Stimulated activated CD4-positive, alpha-beta T cell treated with anti-CD3 and anti-CD28 coated beads, Interleukin-4, amount 100 ng/mL, for 1 hour (primary cell): ENCODE data around the gene TUBG1.
"Not testable (repeated sequence)": the region's sequence is repeated elsewhere in the genome, so short reads cannot be mapped to it uniquely, and the experiment has no call there.

Source experiments
- DNase-seq: peaks from one replicate; pipeline ENCODE4 v3.0.0-alpha.2; 2020

Gene TUBG1

DNA sequence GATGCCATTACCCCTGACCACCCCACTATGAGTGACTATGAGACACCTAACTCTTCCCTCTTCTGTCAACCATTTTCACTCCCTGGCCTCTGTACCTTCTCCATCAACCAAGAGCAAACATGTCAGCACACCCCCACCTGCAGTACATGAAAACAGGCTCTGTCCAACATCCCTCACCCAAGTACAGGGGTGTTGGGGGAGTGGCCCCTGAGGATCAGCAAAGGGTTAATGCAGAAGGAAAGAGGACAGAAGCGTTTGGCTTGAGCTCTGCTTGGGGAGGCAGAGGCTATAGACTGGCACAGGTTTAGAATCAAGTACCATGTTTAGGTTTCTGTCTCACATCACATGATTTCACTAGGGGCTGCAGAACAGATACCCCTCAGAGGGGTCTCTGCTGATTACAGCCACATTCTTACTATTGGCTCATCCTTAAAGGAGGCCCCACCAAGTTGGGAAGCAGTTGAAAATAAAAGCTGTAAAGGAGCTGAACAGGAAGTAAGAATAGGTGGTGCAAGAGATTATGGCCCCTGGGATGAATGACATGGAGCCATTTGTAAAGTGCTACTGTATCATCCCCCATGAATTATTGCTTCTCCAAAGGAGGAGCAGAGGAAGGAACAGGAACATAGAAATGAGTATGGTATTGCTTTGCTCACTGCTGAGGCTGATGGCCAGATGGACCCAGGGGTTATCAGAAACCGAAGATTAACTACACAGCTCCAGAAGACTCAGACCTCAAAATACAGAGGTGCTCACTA, 29.5 kb upstream of the TUBG1 start:
- no peak for DNase-seq

DNA sequence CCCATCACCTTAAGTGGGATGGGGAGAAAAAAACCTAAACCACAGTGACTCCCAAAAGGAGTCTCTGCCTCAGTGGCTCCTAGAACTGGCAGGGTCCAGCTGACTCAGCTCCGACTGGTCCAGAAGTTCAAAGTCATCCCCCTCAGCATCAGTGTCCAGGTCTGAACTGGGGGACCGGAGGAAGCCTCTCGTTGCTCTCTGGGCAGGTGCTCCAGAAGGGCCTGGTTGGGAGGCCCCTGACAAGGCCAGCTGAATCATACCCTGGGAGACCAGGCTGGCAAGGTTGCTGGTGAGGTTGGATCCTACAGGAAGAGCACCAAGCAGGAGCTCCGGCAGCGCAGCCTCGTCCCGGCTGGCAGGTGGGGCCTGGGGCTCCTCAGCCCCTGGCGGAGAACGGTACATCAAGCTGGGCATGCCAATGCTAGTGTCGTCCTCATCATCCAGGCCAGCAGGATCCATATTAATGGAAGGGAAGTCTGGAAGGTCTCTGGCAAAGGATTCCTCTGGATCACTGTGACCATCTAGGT, 27.7 kb upstream of the TUBG1 start:
- no peak for DNase-seq

DNA sequence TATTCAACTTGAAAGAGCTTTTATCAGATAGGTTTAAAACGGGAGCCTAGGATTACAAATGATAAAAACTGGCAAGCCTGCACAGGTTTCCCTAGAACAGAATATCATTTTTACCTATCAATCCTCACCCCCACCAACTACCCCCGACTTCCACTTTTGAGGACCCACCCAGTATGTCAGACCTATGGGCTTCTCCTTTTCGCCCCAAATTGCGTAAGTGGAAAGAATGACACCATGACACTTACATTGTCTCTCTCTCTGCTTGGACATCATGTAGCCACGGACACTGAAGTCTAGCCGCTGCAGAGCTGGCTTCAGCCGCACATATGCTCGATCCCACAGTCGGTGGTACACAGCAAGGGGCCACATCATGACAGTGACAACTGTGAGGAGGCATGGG, 24.6 kb upstream of the TUBG1 start:
- DNase-seq, result no peak

DNA sequence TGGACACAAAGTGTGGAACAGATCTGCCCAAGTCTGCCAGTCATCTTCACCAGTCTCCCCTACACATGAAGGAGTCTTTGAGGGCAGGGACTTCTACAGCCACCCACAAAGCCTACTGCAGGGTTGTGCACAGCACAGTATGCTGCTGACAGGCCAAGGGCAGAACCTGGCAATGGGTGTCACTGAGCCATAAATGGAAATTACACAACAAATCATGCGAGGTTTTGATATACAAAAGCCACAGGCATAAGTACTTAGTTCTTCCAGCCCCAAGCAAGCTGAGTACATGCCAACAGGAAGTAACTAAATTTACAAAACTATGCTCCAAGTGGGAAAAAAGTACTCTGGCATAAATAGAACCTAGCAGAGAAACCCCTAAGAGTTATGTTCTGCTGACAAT, 24.1 kb upstream of the TUBG1 start:
- DNase-seq, result no peak

DNA sequence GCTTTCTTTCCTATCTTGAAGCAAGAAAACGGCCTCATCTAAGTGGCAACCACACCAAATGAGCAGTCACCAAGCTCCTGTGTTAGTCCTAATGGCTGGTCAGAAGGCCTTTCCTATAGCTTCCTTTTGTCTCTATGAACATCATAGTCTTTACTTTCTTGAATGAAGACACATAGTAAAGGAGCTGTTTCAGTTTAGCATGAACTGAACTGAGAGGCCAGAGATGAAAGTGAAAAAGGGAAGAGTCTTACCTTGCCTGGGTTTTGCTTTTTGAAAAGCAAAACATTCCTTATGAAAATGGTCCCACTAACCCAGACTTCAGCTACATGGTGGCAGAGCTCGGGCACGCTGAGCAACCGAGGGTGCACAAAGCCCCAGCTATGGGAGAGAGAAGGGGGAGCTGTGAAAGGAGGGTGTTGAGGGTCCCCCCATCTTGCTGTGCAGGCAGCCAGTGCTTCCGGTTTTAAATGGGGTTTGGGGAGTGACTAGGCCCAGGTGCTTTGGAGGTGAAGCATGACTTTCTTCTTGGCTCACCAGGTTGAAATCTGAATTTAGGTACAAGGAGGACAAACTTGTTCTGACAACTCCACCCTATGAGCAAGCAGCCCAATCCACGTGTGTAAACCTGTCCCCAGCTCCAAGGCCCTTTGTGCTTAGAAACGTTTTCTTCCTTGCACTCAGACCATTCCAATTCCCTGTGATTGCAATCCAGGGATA, 22.8 kb upstream of the TUBG1 start:
- no peak for DNase-seq

DNA sequence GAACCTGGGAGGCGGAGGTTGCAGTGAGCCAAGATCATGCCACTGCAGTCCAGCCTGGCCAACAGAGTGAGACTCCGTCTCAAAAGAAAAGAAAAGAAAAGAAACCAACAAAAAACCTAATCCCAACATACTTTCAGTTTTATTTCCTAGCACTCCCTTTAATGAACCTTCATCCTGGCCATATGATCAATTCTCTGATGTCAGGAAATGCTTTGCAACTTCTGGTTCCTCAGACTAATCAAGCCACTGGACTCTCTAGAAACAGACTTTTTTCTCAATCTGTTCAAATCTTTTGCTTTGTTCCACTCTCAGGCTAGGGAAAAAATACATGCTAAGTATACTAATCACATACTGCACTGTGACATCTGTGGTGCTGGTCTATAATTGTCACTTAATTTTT, 18.6 kb upstream of the TUBG1 start:
- DNase-seq, result no peak

DNA sequence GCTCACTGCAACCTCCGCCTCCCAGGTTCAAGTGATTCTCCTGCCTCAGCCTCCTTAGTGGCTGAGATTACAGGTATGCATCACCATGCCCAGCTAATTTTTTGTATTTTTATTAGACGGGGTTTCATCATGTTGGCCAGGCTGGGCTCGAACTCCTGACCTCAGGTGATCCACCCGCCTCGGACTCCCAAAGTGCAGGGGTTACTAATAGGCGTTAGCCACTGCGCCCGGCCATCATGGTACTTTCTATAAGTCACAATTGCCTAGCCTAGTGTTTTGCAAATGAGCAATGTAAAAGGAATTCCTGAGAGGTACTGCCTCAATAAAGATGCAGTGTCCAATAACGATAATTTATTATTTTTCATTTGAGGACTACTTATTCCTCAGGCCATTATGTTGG, 18.1 kb upstream of the TUBG1 start:
- no peak for DNase-seq

DNA sequence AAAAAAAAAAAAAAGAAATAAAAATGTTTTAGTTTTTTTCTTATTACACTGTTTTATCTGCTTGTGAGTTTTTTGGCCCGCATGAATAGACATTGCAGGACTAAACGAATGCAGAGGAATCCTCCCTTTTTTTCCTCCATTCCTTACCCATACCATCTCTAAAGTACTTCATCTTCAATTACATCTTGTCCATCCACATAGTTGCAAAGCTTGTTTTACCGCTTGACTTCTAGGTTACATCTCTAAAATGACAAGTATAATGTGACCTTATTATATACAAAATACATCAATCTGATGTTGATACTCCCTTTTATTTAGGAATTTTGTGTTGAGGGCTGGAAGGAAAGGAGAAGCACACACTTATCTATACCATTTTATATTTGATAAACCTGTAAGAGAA, 13.1 kb upstream of the TUBG1 start:
- no peak for DNase-seq

DNA sequence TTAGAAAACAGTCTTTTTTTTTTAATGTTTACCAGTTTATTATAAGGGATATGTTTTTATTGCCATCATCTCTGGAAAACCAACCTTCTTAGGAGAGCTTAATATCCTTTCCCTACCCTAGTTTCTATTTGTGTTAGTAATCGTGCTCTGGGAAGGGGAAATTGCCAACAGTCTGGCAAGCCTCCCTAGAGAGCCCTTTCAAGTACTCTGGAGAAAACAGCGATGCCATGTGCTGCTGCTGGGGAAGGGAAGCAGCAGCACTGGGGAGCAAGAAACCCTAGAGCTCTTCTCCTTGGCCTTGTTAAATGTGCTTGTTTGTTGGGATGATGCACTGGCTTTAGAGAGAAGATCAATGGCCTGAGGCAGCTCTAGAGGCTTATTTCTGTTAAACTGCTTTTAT, 10.6 kb upstream of the TUBG1 start:
- DNase-seq, result no peak

DNA sequence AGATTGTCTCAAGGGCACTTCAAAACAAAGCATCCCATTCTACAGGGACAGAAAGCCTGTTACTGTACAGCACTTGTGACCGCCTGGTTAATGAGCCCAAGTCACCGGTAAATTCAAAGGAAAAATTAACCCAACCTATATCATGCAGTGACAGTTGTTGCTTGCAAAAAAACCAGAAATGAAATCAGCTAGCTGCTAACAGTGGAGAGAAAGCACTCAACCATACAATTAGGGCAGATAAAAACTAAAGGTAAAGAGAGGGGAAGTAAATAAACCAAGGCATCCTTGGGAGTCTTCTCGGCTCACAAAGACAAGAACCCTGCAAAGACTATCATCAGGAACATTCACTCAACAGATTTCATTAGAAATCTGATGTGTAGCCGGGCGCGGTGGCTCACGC, 6.2 kb upstream of the TUBG1 start:
- no peak for DNase-seq

DNA sequence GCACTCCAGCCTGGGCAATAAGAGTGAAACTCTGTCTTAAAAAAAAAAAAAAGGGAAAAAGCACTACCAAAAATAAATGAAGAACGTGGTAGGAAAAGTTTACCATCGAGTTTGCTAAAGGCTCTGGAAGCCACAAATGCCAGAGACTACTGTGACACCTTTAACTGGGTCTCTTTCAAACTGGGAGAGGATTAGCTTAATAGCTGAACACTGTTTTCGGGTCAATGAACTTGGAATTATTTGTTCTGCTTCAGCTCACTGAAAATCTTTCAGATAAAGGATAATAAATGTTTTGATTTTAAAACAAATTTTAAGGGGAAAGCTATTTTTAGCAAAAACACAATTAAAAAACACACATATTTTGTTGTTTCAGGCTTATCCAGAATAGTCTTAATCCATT, 1.7 kb upstream of the TUBG1 start:
- no peak for DNase-seq

DNA sequence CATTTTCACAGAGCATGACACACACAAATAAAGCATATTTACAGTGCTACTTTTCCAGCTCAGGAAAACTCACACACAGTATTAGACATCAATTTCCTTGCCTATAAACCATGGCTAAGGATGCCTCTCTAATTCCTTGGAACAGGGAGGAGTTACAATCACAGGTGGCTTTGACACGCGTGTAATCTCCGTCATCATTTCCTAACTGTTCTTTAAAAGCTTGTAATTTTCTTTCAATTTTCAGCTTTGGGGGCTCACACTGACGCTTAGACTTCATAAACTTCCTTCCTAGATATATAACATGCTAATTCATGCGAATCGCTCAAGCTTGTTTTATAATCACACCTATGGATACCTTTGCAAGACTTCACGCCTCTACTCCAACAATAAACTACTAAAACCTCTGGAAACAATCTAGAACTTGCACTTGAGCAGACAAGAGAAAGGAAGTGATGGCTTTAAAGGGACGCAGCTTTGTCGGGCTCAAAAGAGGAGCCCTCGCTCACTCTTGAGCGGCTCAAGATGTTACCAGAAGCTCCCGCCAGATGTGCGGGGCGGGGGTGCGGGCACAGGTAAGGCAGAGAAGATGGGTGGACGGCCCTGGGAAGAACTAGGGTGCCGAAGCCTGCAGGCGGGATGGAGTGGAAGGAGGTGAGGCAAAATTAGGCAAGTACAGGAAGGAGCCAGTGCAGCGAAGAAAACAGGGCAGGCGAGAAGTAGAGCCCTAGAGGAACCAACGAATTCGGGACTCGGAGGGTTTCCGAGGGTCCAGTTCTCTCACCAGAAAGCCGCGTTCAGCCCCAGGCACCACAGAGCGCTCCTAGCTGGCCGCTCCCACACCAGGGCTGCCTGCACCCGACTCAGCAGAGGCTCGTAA, 940 bp upstream of the TUBG1 start:
- DNase-seq, result peak; percentile 17

DNA sequence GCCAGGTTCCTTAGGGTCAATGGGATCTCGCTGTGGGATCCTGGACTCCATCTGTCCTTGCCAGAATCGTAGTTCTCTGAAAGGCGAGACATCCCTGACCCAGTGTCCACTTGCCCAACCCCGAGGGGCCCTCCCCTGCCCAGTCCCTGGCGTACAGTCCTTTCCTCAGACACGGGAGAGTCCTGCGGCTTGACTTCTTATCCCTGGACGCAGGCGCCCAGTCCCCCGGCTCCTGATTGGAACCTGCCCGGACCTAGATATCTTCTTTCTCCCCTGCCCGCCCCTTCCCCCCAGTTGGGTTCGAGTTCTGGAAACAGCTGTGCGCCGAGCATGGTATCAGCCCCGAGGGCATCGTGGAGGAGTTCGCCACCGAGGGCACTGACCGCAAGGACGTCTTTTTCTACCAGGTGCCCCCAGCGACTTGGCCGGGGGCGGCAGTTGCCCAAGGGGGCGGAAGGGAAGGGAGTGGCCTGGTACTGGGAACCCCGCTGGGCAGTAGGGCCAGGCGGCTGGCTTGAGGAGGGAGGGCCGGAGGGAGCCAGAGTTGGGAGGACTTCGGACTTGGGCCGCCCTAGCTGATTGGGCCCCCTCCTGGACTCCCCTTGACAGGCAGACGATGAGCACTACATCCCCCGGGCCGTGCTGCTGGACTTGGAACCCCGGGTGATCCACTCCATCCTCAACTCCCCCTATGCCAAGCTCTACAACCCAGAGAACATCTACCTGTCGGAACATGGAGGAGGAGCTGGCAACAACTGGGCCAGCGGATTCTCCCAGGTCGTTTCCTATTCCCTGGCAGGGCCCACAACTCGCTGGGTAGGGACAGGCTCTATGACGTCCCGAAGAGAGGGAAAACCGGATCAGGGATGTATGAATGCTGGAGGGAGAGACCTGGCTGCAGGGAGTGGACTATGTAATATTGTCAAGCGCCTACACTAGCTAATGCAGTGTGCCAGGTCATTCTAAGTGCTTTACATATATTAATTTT, 625 bp downstream of the TUBG1 start:
- not testable (repeated sequence) for DNase-seq

DNA sequence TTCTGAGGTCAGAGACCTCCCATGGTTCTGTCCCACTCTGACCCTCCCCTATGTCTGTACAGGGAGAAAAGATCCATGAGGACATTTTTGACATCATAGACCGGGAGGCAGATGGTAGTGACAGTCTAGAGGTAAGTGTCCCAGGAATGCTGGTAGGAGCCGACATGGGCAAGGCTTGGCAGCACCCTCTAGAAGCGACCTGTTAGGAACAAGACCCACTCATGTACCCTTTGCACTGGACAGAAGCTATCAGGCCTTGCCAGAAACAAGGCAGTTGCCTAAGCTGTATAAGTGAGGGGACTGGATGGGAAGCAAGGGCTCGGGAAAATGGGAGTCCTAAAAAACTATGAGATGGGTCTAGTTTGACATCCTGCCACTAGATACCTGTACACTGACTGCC, 2.5 kb downstream of the TUBG1 start:
- no peak for DNase-seq

DNA sequence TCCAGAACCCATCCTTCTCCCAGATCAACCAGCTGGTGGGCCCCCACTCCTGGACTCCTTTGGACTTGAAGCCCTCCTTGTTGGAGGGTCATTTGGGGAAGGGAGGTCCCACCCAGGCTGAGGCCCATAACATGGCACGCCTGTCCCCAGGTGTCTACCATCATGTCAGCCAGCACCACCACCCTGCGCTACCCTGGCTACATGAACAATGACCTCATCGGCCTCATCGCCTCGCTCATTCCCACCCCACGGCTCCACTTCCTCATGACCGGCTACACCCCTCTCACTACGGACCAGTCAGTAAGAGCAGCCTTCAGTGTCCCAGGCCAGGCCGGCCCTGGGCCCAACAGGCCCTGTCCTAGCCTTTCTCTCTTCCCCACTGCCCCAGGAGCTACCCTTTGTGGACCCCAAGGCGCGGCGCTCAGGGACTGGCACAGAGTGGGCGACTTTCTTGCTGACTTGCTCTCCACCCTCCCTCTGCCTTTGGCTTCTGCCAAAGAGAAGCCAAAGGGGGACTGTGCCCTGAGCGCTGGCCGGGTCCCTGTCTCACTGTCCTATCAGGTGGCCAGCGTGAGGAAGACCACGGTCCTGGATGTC, 4.3 kb downstream of the TUBG1 start:
- DNase-seq, result no peak

DNA sequence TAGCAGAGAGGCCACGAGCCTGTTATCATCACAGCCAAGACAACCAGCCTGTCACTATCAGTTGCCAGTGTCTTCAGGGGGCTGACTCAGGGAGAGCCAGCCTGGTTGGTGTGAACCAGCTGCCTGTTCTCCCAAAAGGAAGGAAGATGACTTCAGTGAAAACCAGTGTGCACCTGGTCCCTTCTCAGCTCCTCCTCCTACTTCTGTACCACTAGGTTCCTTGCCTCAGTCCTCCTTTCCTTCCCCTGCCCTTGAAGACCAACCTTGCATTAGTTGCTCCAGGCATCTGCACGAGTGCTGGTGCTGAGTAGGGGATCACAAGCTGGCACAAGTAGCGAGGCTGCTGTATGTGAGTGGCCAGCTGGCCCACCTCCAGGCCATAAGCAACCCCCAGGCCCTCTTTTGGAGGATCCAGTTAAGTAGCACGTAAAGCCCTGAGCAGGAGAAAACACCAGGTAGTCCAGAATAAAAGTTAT, 8.5 kb downstream of the TUBG1 start:
- DNase-seq, result no peak

DNA sequence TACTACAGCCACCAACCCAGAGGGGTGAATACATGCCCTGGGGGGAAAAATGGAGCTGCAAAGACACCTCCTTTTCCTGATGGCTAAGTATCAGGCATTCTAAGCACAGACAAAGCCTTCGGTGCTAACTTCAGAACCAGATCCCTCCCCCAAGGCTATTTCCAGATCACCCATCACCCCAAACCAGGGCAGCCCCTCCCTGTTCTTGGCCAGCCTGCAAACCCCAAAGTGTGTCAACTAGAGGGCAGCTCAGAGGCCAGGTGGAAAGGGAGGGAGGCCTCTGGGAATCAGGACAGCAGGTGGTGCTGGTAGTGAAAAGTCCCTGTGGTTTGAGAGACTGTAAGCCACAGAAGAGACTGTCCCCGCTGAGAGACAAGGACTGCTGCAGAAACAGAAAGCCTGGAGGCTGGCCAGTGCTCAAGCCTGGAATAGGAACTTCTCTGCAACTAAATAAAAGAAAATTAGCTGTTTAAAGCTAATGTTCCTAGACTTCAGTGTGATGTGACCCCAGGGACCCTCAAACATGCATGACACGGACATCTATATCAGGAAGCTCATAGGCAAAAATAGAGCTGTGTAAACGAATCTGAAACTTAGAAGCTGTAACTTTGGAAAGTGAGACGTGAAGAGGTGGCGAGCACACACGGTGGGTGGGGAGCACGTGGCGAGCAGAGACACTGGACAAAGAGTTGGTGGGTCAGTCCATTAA, 9.1 kb downstream of the TUBG1 start:
- DNase-seq, result no peak

DNA sequence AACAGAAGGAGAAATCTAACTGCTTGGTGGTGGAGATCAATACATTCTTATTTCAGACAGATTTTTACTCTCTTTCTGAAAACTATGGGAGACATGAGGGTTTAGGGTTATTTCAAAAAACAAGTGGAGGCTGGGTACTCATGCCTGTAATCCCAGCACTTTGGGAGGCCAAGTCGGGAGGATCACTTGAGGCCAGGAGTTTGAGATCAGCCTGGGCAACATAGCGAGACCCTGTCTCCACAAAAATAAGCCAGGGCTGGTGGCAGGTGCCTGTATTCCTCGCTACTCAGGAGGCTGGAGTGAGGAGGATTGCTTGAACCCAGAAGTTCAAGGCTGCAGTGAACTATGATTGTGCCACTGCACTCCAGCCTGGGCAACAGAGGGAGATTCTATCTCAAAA, 12.5 kb downstream of the TUBG1 start:
- DNase-seq, result not testable (repeated sequence)

DNA sequence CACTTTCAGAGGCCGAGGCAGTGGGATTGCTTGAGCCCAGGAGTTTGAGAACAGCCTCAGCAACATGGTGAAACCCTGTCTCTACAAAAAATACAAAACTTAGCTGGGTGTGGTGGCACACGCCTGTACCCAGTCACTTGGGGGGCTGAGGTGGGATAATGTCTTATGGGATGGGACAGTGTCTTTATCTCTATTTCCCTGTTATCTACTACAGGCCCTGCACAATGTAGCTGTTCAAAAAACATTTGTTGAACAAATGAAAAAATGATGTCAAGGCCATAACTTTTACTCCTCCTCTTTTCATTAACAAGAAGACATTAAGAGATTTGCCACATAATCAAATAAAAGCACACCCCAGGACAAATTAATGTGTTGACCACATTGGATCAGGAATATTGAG, 13.8 kb downstream of the TUBG1 start:
- DNase-seq, result no peak

DNA sequence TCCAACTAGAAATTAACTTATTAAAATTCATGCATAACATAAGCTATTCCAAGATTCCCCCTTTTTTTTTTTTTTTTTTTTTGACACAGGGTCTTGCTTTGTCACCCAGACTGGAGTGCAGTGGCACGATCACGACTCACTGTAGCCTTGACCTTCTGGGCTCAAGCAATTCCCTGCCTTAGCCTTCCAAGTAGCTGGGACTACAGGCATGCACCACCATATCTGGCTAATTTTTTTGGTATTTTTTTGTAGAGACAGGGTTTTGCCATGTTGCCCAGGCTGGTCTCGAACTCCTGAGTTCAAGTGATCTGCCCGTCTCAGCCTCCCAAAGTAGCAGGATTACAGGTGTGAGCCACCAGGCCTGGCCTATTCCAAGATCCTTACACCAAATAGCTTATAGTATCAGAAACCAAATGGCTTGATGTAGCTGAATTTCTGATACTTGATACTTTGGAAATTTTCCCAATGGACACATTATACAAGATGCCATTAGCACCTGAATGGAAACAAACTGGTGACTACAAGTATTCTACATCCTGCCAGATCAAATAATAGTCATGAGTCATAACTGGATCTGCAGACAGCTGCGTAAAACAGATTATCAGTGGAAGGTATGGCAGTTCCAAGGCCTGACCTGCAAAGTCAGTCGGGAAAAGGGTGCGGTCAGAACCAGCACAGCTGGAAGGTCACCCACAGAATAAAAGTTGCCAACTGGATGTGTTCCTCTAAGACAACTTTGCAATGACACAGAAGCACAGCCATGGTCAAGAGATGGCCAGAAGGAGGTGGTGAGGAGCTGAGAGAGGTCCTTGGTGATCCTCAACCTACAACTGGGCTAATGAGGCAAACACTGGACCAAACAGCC, 14.5 kb downstream of the TUBG1 start:
- DNase-seq, result no peak
